ENCODE data around the gene CST3.
"Not testable (repeated sequence)": the region's sequence is repeated elsewhere in the genome, so short reads cannot be mapped to it uniquely, and the experiment has no call there.

CST3 gene

DNA sequence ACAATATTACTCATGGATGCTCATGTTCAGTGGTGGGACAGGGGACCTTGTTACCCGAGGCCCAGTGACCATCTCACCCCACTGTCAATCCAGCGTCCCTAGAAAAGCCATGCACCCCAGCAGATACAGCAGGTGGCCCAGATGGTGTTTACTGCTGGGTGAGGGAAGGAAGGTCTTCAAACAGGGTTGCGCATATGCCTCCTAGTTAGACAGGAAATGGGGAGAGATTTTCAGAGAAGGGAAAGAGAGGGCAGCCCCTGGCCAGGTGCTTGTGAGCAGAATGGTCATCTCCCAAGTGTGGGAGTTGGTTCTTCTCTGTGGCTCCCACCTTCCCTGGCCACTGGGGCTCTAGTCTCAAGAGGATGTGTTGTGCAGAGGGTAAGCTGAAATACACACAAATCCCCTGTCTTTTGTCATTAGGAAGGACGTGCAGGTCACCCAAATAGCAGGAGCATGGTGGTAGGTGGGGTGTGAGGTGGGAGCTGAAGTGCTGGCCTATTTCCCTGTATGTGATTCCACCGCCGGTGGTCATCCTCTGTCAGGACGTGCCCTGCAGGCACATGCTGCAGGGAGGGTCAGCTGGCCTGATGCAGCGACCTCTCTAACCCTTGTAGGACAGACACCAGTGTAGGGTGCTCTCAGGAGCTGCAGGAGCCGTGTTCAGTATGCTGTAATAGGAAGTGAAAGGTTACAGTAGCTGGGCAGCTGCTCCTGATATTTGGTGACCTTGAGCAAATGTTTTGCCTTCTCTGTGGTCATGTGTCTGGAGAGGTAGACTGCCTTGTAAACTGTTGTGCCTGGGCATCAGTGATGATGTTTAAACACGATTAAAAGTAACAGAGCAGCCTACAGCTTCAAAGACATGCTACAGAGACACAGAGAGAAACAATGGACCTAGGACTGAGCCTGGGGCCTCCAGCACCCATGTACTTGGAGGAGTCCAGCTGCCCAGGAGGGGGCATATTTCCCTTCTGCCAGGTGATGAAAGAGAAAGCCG, 3.2 kb upstream of the CST3 start:
- no peak for DNase-seq

DNA sequence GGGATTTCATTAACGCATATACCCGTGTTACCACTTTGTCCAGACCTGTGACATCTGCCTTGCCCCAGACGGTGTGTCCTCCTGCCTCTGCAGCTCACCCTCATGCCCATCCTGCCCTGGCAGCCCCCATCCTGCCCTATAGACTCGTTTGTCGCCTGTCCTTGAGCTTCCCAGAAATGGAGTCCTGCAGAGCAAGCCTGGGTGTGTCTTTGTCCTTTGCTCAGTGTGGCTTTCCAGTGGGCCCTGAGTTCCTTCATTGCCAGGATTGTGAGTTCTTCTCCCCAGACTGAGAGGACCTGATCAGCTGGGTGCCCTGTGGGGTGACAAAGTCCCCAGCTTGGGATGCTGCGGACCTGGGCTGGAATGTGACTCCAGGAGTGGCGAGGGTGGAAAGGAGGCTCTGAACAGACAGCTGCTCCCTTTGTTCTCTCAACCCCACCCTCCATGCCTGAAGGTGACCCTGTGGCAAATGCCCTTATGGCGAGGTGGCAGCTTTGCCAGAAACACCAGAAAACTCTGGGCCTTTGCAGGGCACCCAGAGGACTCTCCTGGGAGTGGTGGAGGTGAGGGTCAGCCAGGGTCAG, 2.4 kb upstream of the CST3 start:
- no peak for DNase-seq

DNA sequence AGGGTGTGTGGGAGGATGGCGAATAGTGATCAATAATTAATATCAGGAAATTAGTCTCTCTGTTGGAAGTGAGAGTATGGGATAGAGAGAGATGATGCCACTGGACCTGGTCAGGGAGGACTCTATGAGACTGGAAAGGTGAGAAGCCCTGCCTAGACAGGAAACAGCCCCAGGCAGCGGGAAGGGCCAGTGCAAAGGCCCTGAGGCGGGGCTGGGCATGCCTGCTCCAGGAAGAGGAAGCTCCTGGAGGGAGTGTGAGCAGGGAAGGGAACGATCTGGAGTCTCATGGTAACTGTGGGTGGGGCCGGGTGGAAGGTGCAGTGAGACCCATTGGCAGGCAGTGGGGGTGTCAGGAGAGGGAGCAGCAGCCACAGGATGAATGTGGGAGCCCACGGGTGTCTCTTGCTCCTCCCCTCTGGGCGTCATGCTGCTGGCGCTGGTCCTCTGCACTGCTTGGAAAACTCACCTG, 1.8 kb upstream of the CST3 start:
- DNase-seq: no peak

DNA sequence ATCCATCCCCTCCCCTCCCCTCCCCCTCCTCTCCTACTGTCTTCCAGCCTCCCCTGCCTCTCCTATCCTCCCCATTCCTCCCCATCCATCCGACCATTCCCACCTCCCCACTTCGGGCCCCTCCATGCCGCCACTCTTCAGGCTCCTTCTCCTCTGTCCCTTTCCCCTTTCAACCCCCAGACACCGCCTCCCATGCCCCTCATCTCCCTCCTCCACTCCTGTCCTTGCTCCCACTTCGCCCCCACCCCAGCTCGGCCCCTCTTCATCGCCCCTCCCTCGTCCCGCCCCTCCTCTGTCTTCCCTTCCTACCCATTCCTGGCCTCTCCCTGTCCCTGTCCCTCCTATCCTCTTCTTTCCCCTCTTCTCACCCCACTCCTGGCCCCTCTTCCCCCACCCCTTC, 554 bp upstream of the CST3 start:
- DNase-seq: no peak

DNA sequence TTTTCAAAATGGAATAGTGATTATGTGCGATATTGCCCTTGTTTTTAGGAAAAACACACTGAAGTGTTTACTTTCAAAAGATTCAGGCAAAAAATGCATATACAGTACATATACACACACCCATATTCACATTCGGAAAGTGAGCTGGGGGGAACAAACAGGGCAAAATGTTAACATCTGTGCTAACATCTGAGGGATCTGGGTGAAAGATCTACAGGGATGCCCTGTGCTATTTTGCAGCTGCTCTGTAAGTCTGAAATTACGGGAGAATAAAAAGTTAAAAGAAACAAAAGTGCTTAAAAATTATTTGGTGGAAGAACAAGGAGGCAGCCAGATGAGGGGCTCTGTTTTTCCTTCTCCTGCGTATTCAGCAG, 860 bp downstream of the CST3 start:
- no peak for DNase-seq

DNA sequence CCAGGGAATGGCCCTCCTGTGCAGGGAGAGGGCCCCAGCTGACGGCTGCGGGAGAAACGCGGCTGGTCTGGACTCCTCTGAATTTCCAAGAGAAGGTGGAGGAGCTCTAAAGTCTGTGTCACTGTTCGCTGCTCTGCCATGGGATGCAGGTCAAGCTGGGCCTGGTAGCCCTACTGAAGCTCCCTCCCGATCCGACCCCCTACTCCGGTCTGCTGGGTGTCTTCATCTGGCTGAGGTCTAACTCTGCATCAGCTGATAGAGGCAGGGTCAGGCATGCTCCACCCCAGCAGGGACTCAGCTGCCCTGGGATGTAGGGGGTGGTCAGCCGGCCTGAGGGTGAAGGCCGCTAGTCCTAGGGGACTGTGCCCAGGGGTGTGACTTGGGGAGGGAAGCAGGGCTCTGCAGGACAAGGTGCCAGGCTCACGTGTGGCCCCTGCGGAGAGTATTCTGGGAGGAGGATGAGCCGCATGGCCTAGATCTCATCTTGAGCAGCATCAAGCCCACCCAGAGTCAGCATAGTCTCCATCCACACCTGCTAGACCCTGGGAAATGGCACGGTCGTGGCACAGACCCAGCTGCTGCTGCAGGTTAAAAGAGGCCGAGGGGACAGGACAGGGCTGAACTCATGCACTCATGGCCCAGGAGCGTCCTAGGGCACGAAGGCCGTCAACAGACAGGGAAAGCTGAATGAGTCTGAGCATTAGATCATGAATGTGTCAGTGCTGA, 1.4 kb downstream of the CST3 start:
- no peak for DNase-seq

DNA sequence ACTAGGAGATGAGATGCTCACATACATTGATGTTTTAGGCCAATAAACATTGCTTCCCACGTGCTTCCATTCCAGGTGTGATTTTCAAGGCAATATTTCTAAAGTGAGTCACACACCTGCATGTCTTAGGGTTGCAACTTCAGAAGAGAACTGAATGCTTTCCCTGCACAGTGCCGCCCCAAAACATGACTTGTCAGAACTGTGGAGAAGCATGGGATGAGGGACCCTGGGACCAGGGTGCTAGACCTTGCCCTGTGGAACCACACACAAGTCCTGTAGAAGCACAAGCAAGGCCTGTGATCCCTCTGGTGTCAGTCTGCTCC, 2.0 kb downstream of the CST3 start:
- not testable (repeated sequence) for DNase-seq

DNA sequence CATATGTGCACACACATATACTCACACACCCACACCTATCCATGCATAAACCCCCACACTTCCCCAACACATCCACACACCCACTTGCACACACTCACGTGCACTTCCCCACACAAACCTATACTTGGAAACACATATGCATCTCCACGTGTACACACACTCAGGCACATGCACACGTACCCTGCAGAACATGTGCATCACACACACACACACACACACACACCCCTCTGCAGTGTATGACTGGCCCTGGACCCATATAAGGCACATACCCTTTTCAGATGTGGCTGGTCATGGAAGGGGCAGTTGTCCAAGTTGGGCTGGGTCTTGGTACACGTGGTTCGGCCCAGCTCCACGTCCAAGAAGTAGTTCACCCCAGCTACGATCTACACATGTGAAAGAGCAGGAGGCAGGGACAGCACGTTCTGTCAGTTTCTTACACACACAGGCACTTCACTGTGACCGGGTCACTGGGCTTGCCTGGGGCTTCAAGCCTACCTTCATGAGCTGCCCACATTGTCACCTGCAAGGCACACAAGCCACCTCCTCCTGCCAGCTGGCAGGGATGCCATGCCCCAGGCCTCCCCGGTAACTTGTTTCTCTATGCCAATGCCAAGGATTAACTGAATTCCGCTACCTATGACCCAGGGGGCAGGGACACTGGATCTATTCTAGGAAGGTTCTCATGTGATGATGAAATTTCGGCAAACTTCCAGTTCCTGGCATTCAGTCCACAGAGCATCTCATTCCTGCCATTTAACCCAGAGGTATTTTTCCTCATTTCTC, 2.6 kb downstream of the CST3 start:
- no peak for DNase-seq

DNA sequence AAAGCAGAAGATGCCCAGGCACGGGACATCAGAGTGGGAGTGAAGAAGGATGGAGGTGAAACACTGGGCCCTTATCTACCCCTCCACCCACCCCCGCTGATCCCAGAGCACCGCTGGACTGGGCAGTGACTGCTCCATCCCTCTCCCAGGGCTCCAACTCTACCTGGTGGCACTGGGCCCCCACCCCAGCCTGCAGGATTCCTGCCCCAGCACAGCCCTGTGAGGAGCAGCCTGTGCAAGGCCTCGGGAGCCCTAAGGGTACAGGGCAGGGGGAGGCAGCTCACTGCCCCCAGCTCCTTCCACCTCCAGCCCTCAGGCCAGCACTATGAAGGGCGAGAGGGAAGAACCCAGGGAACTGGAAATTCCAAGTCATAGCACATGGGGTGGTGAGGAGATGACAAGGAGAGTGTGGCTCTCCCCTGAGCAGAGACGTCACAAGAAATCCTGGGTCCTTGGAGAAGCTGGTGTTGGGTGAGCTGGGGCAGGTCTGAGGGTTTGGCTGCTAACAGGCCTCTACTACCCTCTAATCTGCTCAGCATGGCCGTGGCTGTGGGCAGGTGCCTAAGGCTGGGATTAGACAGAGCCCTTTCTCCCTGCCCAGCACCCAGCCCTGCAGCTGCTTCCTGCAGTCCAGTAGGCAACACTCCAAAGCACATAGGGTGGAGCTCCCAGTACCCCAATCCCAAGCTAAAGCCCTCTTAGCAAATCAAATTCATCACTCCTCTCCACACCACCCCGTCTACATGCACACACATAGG, 3.5 kb downstream of the CST3 start:
- no peak for DNase-seq

DNA sequence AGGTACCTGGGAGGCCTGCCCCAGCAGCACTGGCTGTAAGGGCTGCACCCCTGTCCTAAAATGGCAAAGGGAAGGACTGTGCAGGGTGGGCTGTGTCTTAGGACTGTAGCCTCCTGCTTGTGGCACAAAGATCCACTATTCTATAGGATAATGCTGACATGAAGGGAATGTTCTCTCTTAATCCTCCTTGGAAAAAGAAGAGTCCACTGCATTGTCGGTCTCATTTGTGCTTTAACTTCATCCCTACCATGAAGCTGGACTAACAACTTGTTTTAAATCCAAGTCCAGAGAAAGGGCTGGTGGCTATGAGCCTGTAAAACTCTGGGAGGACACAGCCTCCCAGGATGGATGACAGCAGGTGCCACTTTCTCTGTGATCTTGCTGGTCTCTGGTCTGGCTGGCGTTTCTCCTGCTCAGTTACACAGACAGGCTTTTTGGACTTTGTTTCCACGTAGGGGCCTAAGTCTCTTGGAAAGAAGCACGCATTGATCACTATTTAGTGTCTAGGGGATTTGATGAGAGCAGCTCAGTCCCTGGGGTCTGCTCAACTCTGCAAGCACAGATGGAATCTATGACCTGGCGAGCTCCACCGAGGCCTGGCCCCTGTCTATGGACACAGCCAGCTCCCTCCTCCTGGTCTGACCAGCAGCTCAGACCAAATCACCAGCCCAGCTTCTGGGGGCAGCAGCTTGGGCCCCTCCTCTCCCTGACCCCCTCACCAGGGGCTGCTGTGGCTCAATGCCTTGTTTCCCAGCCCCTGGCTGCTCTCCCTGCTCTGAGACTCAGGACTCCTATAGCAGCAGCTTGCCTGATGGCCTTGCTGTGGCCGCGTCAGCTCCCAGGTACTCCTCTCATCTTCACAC, 4.8 kb downstream of the CST3 start:
- DNase-seq: no peak

DNA sequence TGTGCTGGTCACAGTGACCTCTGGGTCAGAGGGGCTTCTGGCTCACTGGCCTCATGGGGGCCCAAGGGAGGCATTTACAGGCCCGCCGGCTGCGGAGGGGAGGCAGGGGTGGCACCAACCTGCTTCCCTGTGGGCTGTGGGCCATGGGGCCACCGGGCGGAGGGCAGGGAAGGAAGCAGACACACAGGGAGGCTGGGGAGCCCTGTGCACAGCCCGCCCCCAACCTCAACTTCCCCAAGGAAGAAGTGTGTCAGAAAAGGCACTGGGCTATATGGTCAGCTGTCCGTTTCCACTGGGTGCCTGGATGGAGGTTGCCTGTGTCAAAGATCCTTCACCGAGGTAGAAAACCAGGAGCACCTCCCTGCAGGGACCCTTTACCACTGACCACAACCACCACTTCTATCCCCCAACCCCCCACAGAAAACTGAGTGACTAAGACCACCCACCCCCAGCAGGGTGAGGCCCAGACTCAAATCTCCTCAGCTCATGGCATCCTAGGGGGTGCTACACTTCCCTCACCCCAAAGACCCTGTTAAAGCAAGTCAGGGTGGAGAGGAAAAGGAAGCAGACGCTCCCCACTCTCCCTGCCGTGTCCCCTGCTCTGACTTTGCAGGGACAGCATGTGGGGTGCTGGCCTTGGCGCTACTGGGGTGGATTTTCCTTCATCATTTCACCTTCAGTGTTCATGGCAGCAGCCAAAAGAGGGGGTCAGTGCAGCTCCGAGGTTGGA, 5.6 kb downstream of the CST3 start:
- no peak for DNase-seq

DNA sequence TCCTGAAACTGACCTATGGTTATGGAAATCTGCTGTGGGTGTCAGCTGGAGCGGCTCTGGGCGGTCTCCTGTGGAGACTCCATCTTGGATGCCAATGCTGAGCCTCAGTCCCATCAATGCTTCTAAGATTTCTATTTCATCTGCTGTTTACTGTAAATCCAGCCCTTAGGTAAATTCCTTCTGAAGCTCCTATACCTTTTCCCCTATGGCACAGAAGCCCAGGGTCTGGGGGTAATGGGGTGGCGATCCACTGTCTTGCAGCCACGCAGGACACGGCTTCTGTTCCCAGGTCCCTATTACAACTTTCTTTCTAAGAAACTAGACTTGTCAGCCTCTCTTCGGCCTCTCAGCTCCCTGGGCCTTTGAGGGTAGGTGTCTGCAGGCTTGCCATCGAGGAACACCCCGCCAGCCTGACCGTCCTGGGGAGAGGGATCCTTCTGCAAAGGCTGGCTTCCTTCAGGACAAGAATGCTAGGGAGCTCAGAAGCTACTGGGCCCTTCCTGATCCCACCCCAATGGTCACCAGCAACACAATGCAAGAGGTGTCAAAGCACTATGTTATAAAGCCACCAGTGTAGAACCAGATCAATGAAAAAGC, 6.4 kb downstream of the CST3 start:
- no peak for DNase-seq

DNA sequence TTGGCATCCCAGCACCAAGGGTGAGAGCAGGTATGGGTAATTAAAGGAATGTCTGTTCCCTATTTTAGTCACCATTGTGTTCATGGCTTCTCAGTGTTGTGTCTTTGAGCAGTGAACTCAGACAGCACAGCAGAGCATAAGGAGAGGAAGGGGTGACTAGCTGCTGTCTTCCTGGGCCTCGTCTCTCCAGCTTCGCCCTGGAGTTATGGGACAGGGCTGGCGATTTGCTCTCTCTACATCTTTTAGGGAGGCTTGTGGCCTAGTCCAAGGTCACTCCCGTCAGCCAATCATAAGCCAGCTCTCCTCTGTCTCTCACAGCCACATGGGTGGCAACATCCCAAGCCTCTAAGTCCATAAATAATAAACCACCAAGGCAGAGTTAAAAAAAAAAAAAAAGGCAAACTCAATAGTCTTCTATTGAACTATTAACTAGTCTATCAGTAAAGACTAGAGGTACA, 7.3 kb downstream of the CST3 start:
- DNase-seq: no peak

DNA sequence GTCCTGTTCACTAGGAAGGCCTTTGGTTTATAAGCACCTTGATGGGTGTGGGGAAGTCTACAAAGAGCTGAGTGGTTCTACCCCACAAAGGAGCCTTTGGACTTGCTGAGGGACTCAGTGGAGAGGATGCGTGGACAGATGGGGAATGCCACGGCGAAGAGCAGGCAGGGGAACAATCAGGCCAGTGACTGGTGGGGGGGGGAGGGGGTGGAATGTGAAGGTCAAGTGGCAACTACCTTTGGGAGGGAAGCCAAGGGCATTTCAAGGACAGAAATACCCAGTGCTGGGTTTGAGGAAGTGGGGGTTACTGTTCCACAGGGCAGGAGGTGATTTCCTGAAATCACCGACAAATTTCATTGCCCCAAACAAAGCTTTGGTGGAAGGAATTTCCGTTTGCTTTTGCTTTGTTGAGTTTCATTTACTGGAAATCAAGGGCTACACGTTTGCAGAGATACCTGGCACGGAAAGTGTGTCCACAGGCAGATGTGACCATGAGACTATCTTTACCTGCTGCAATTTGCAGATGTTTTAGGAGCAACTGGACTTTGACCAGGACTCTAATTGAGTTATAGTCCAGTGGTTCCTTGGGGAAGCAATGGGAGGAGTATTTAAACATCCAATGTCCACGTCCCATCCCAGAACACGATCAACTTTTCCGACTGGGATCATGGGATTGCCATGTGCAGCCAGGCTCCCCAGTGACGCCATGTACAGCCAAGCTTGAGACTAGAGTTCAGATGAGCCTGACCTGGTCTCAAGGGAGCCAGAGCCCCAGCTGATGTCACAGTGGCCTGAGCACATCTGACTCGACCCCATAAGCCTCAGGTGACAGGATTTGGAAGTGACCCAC, 8.0 kb downstream of the CST3 start:
- DNase-seq: no peak

DNA sequence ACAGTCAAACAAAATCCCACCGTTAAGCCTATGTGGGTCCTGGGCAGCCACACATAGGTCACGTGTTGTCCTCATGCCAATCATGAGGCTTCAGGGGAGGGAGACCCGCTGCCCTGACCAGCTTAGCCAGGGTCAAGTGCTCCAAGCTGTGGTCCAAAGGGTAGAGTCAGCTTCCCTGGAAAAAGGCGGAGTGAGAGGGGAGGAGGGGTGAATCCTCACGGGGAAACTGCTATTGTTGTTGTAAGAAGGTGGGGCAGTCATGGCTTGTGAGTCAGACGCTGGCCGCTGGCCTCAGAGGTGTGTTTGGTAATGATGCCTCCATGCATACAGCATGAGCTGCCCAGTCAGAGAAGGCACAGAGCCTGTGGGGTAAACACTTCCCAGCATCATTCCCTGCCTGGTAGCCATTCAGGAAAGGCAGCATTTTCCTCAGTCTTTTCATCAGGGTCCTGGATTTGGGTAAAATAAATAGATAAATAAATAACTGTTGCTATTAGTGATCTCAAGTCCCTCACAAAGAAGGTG, 8.7 kb downstream of the CST3 start:
- DNase-seq: peak; percentile 18

DNA sequence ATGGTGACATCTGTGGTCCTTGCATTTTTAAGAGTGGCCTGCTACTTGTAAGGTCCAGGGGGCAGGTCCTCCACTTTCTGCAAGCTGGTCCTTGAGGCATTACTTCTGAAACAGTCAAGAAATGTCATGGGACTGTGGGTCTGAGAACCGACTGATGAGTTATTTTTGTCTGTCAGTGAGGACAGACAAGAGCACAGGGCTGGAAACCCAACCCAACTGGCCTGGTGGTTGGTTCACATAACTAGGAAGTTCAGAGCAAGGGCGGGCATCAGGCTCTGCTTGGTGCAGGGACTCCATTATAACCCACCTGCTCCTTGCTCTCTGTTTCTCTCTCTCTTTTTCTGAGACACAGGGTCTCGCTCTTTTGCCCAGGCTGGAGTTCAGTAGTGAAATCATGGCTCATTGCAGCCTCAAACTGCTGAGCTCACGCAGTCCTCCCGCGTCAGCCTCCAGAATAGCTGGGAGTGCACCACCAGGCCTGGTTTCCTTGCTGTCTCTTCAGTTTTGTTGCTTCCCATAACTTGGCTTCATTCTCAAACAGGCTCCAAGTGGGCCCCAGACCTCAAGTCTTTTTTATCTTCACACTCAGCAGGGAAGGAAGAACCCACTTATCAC, 9.2 kb downstream of the CST3 start:
- no peak for DNase-seq

DNA sequence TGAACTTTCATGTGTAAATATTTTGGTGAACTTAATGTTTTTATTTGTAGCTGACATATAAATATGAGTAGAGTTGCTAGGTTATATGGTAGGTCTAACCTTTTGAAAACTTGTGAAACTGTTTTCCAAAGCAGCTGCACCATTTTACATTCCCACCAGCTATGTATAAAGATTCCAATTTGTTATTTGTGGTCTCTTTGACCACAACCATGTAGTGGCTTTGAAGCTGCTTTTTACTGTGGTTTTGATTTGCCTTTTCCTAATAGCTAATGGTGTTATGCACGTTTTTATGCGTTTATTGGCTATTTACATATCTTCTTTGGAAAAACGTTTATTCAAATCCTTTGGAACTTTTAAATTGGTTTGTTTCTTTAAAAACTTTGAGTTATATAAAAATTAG, 10.3 kb downstream of the CST3 start:
- no peak for DNase-seq

DNA sequence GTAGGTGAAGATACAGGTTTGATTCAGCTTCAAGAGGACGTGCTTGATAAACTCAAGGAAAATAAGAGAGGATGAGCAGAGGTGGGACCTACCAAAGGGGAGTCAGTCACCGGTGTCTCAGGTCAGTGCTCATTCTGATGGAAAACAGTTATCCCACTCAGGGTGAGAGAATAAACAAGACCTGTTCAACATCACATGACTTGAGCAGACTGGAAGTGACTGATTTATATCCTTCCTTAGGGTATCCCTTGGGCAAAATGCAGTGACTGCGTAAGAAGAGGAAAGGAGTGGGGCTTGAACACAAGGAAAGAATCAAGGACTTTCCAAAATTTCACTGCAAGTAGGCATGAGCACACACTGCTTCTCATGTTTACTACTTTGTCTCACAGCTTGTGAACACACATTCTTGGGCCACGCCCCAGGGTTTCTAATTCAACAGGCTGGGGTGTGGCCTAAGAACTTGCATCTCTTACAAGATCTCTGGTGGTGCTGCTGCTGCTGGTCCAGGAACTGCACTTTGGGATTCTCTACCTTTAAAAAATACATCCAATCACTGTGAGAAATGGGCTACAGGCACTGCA, 11.6 kb downstream of the CST3 start:
- no peak for DNase-seq
